ENCODE measurements around the gene REM2.

The REM2 gene

GRCh38 chr14:22882529-22883172, 371 bp upstream of the REM2 start:
- Histone ChIP-seq H3K4me3 (ENCODE audit: low read length) (no peak overlapping the region), H3K4me2 (ENCODE audit: low read length) (peak overlapping the region; percentile 27), H3K36me3 (ENCODE audit: control insufficient read depth, low read length) (peaks cover 10% of the 10 kb centered on the region), H3K9me2 (replicated peaks; ENCODE audit: control insufficient read depth, low read length) (no peaks in the 10 kb centered on the region), H3K27me3 (ENCODE audit: control insufficient read depth, low read length) (no peaks in the 10 kb centered on the region), H3K4me1 (ENCODE audit: control insufficient read depth, low read length) (peaks cover 60% of the 10 kb centered on the region), H3F3A (ENCODE audit: control insufficient read depth, insufficient read depth) (peaks cover 26% of the 10 kb centered on the region), H3K79me2 (ENCODE audit: control insufficient read depth, low read length) (no peaks in the 10 kb centered on the region), H3K27ac (ENCODE audit: low read depth, low read length) (no peak overlapping the region), H4K20me1 (ENCODE audit: control insufficient read depth, insufficient read depth, low read depth, low read length) (no peaks in the 10 kb centered on the region), H3K9me3 (ENCODE audit: control insufficient read depth, insufficient read depth, low read length) (no peaks in the 10 kb centered on the region)
- TF ChIP-seq EZH2phosphoT487 (IDR thresholded peaks at IDR 0.05; ENCODE audit: borderline replicate concordance, low read length) (no peak), CTCF (IDR thresholded peaks at IDR 0.05; ENCODE audit: low read depth, low read length, poor library complexity, severe bottlenecking) (no peak)

GRCh38 chr14:22884076-22884737, 1.2 kb downstream of the REM2 start:
- TF ChIP-seq EZH2phosphoT487 (IDR thresholded peaks at IDR 0.05; ENCODE audit: borderline replicate concordance, low read length): no peak
- TF ChIP-seq CTCF (IDR thresholded peaks at IDR 0.05; ENCODE audit: low read depth, low read length, poor library complexity, severe bottlenecking): no peak
- no peak overlapping the region for H3K4me2 ChIP-seq (ENCODE audit: low read length)
- peaks cover 34% of the 10 kb centered on the region for H3F3A ChIP-seq (ENCODE audit: control insufficient read depth, insufficient read depth)
- no peaks in the 10 kb centered on the region for H4K20me1 ChIP-seq (ENCODE audit: control insufficient read depth, insufficient read depth, low read depth, low read length)
- peaks cover 74% of the 10 kb centered on the region for H3K4me1 ChIP-seq (ENCODE audit: control insufficient read depth, low read length)
- H3K9me2 ChIP-seq (replicated peaks; ENCODE audit: control insufficient read depth, low read length): no peaks in the 10 kb centered on the region
- H3K4me3 ChIP-seq (ENCODE audit: low read length): no peak overlapping the region
- no peak overlapping the region for H3K27ac ChIP-seq (ENCODE audit: low read depth, low read length)
- no peaks in the 10 kb centered on the region for H3K79me2 ChIP-seq (ENCODE audit: control insufficient read depth, low read length)
- H3K27me3 ChIP-seq (ENCODE audit: control insufficient read depth, low read length): no peaks in the 10 kb centered on the region
- no peaks in the 10 kb centered on the region for H3K9me3 ChIP-seq (ENCODE audit: control insufficient read depth, insufficient read depth, low read length)
- H3K36me3 ChIP-seq (ENCODE audit: control insufficient read depth, low read length): peaks cover 2% of the 10 kb centered on the region; the same call in 1 of the 2 replicates

DNA sequence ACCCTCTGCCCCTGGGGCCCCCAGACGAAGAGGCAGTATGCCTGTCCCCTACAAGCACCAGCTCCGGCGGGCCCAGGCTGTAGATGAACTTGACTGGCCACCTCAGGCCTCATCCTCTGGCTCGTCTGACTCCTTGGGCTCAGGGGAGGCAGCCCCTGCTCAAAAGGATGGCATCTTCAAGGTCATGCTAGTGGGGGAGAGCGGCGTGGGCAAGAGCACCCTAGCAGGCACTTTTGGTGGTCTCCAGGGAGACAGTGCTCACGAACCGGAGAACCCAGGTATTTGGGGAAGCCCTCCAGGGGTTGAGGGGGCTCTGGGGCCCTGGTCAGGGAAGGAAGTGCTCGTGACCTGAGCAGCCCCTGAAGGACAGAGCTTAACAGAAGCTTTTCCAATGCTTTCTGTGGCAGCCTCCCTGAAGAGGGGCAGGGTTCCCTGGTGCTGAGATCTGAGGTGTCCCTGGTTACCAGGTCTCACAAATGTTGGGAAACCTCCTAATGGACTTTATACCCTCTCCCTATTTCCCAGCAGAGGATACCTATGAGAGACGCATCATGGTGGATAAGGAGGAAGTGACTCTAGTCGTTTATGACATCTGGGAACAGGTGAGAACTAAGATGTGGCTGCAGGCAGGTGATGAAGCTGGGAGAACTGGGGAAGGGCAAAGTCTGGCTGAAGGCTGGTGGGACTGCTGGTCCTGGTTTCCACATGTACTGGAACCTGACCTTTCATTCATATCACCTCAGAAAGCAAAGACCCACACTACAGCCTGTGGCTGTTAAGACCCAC, 1.9 kb downstream of the REM2 start:
- H3K27ac ChIP-seq (ENCODE audit: low read depth, low read length): no peak overlapping the region
- H3K4me3 ChIP-seq (ENCODE audit: low read length): no peak overlapping the region
- H3K9me3 ChIP-seq (ENCODE audit: control insufficient read depth, insufficient read depth, low read length): no peaks in the 10 kb centered on the region
- H3K27me3 ChIP-seq (ENCODE audit: control insufficient read depth, low read length): no peaks in the 10 kb centered on the region
- H3K4me1 ChIP-seq (ENCODE audit: control insufficient read depth, low read length): peaks cover 81% of the 10 kb centered on the region
- no peaks in the 10 kb centered on the region for H3K79me2 ChIP-seq (ENCODE audit: control insufficient read depth, low read length)
- no peak overlapping the region for H3K4me2 ChIP-seq (ENCODE audit: low read length)
- H3K36me3 ChIP-seq (ENCODE audit: control insufficient read depth, low read length): 0 out of 2 replicates have a peak, but pooled peaks cover 2% of the 10 kb centered on the region
- no peaks in the 10 kb centered on the region for H3K9me2 ChIP-seq (replicated peaks; ENCODE audit: control insufficient read depth, low read length)
- peaks cover 35% of the 10 kb centered on the region for H3F3A ChIP-seq (ENCODE audit: control insufficient read depth, insufficient read depth)
- TF ChIP-seq EZH2phosphoT487 (IDR thresholded peaks at IDR 0.05; ENCODE audit: borderline replicate concordance, low read length) (no peak), CTCF (IDR thresholded peaks at IDR 0.05; ENCODE audit: low read depth, low read length, poor library complexity, severe bottlenecking) (no peak)
- H4K20me1 ChIP-seq (ENCODE audit: control insufficient read depth, insufficient read depth, low read depth, low read length): no peaks in the 10 kb centered on the region

Data from DOHH2 (cell line).